Measurements from ENCODE around the gene GRB2. TPM values are rescaled to one million over a fixed set of nuclear protein-coding genes. Genes with fewer than 3 reads are reported as not detected.

The GRB2 gene
- total RNA-seq, 2 donors from 2014 or later = 88.3 to 95.7 TPM

DNA sequence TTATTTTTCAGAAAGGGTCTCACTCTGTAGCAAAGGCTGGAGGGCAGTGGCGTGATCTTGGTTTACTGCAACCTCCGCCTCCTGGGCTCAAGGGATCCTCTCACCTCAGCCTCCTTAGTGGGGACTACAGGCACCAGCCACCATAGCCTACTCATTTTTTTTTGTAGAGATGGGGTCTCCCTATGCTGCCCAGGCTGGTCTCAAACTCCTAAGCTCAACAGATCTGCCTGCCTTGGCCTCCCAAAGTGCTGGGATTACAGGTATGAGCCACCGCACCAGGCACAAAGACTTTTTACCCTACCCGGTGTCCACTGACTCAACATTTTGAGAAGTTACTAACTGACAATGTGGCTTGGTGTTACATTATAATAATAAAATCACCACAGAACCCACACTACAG is 7.2 kb downstream of the GRB2 start:
- H3K36me3 ChIP-seq = no peaks in the 10 kb centered on the region
- WGBS = 97% methylated on average over 4 of the region's 4 CpGs
- peaks cover 3% of the 10 kb centered on the region for H3K4me1 ChIP-seq (replicated peaks)
- intact Hi-C loops (cut with DNase I) = no loop called here
- no peak for DNase-seq (ENCODE audit: low spot score)
- H3K27ac ChIP-seq = no peak overlapping the region
- H3K9me3 ChIP-seq = no peaks in the 10 kb centered on the region
- H3K4me3 ChIP-seq = no peak overlapping the region
- TF ChIP-seq POLR2AphosphoS5 (IDR thresholded peaks at IDR 0.05) (no peak), POLR2A (IDR thresholded peaks at IDR 0.05) (no peak)
- TF ChIP-seq, protein P1, sequence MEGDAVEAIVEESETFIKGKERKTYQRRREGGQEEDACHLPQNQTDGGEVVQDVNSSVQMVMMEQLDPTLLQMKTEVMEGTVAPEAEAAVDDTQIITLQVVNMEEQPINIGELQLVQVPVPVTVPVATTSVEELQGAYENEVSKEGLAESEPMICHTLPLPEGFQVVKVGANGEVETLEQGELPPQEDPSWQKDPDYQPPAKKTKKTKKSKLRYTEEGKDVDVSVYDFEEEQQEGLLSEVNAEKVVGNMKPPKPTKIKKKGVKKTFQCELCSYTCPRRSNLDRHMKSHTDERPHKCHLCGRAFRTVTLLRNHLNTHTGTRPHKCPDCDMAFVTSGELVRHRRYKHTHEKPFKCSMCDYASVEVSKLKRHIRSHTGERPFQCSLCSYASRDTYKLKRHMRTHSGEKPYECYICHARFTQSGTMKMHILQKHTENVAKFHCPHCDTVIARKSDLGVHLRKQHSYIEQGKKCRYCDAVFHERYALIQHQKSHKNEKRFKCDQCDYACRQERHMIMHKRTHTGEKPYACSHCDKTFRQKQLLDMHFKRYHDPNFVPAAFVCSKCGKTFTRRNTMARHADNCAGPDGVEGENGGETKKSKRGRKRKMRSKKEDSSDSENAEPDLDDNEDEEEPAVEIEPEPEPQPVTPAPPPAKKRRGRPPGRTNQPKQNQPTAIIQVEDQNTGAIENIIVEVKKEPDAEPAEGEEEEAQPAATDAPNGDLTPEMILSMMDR (IDR thresholded peaks at IDR 0.05) = no peak
- no peaks in the 10 kb centered on the region for H3K27me3 ChIP-seq (replicated peaks; ENCODE audit: insufficient read depth)

DNA sequence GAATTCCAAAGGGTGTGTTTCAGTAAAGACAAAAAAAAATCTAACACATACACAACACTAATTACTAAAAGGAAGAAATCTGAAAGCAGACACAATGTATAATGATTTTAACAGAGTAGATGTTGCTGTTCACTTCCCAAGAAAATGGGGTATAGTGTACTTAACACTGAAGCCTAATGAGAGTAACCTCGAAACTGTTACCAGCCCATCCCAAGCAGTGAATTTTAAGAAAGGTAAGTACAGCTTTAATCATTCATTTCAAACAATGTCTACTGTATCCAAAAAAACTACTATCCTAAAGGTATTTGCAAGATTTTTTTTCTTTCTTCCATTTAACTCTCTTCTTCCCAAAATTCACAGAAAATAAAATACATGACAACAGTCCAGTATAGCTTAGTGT is 8.3 kb downstream of the GRB2 start:
- Histone ChIP-seq H3K4me3 (no peak overlapping the region), H3K27me3 (replicated peaks; ENCODE audit: insufficient read depth) (no peaks in the 10 kb centered on the region), H3K36me3 (no peaks in the 10 kb centered on the region), H3K27ac (no peak overlapping the region), H3K9me3 (no peaks in the 10 kb centered on the region), H3K4me1 (replicated peaks) (peaks cover 3% of the 10 kb centered on the region)
- 90% methylated on average over 1 of the region's 1 CpG for WGBS
- DNase-seq (ENCODE audit: low spot score) = no peak
- intact Hi-C loops (cut with DNase I) = no loop called here
- no peak for TF ChIP-seq POLR2AphosphoS5 (IDR thresholded peaks at IDR 0.05)
- TF ChIP-seq, protein P1 (IDR thresholded peaks at IDR 0.05) = no peak
- TF ChIP-seq POLR2A (IDR thresholded peaks at IDR 0.05) = no peak

DNA sequence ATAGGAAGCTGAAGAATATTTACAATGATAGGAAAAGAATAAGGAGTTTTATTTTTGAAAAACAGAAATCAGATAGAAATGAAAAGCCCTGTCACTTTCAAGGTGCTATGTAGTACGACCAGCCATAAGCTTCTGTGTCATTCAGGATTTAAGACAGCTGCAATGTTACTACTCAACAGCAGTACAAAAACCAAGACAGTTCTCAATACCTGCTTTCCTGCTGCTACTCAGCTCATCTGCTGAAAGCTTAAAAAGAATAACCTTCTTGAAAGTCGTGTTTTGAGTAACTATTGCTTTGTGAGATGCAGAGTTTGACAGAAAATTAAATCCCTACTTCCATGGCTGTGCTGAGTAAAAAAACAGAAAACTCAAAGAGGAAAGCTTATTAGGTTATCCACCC is 8.7 kb downstream of the GRB2 start:
- H3K4me1 ChIP-seq (replicated peaks) = peaks cover 3% of the 10 kb centered on the region
- TF ChIP-seq POLR2A (IDR thresholded peaks at IDR 0.05) (no peak), POLR2AphosphoS5 (IDR thresholded peaks at IDR 0.05) (no peak)
- TF ChIP-seq, protein P1 (IDR thresholded peaks at IDR 0.05) = no peak
- 64% methylated on average over 2 of the region's 2 CpGs for WGBS
- H3K27ac ChIP-seq = no peak overlapping the region
- H3K9me3 ChIP-seq = no peaks in the 10 kb centered on the region
- intact Hi-C loops (cut with DNase I) = no loop called here
- no peak for DNase-seq (ENCODE audit: low spot score)
- no peaks in the 10 kb centered on the region for H3K27me3 ChIP-seq (replicated peaks; ENCODE audit: insufficient read depth)
- no peaks in the 10 kb centered on the region for H3K36me3 ChIP-seq
- no peak overlapping the region for H3K4me3 ChIP-seq

DNA sequence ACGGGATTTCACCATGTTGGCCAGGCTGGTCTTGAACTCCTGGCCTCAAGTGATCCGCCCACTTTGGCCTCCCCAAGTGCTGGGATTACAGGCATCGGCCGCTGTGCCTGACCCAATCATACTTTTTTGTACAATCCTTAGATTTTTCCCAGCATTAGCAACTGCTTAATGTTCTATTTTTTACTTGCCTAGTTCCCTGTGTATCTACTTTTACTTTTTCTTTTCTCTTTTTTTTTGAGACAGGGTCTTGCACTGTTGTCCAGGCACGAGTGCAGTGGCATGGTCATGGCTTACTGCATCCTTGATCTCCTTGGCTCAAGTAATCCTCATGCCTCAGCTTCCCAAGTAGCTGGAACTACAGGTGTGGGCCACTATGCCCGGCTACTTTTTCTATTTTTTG is 9.5 kb downstream of the GRB2 start:
- Histone ChIP-seq H3K27me3 (replicated peaks; ENCODE audit: insufficient read depth) (no peaks in the 10 kb centered on the region), H3K27ac (no peak overlapping the region), H3K4me1 (replicated peaks) (peaks cover 3% of the 10 kb centered on the region), H3K9me3 (no peaks in the 10 kb centered on the region), H3K4me3 (no peak overlapping the region), H3K36me3 (no peaks in the 10 kb centered on the region)
- WGBS = 81% methylated on average over 6 of the region's 6 CpGs
- DNase-seq (ENCODE audit: low spot score) = no peak
- TF ChIP-seq, protein P1 (IDR thresholded peaks at IDR 0.05) = no peak
- no peak for TF ChIP-seq POLR2AphosphoS5 (IDR thresholded peaks at IDR 0.05)
- TF ChIP-seq POLR2A (IDR thresholded peaks at IDR 0.05) = no peak
- intact Hi-C loops (cut with DNase I) = no loop called here

DNA sequence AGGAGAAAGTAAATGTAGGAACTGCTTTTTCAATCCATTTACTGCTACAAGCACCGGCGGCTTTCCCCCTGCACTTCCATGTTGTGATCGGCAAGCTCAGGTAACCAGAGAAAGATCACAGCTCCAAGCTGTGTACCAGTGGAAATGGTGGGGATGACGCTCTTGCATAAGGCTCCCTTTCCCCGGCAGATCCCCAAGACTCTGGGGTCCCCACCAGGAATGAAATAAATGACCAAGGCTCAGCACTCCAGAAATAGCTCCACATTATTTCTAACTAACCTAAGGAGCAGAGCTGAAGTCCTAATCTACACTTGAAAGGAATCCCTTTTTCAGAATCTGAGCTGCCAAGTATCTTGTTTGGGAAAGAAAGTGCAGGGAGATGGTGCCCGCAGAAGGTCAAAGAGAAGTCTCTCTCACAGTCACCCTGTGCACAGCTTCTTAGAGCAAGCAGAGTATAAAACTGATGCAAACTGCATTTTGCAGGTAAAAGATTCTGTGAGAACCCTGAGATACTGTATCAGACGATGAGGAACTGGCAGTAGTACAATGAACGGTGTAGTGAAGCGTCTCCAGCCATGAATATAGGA is 11.1 kb downstream of the GRB2 start:
- Histone ChIP-seq H3K4me3 (peak overlapping the region; percentile 36 to 55), H3K27me3 (replicated peaks; ENCODE audit: insufficient read depth) (no peaks in the 10 kb centered on the region), H3K27ac (peak overlapping the region; percentile 76 to 85), H3K4me1 (replicated peaks) (peaks cover 3% of the 10 kb centered on the region), H3K9me3 (no peaks in the 10 kb centered on the region), H3K36me3 (no peaks in the 10 kb centered on the region)
- TF ChIP-seq, protein P1 (IDR thresholded peaks at IDR 0.05) = no peak
- no peak for TF ChIP-seq POLR2A (IDR thresholded peaks at IDR 0.05)
- TF ChIP-seq POLR2AphosphoS5 (IDR thresholded peaks at IDR 0.05) = no peak
- no peak for DNase-seq (ENCODE audit: low spot score)
- WGBS = 4% methylated on average over 9 of the region's 9 CpGs
- intact Hi-C loops (cut with DNase I) = no loop called here

Measured in prostate gland (tissue), 2 donors.